GM21423 (cell line): Measurements from ENCODE around the gene VTI1A.

Experiments used
- ATAC-seq: cut with Tn5 transposase; IDR thresholded peaks from one replicate; pipeline ENCODE4 v1.9.1; 2021; ENCODE audit warnings: mild to moderate bottlenecking, moderate library complexity; ENCODE audit not compliant: unreplicated experiment

The VTI1A gene

DNA sequence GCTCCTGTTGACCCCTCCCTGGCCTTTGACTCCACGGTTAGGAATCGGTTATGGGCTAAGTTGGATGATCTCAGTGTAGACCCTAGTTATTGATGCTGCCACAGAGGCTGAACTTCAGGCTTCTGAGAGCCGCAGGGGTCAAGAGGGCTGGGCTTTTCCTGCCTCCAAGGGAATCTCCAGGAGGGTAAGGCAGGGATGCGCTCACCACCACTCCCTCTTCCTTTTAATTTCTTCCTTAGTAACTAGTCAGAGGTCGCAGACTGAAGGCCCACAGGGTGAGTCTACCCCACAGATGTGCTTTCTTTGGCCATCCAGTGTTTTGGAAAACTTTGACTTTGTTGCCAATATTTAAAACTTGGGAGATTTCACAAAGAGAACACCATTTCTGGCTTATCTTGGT, 352.0 kb downstream of the VTI1A start:
- ATAC-seq: no peak

DNA sequence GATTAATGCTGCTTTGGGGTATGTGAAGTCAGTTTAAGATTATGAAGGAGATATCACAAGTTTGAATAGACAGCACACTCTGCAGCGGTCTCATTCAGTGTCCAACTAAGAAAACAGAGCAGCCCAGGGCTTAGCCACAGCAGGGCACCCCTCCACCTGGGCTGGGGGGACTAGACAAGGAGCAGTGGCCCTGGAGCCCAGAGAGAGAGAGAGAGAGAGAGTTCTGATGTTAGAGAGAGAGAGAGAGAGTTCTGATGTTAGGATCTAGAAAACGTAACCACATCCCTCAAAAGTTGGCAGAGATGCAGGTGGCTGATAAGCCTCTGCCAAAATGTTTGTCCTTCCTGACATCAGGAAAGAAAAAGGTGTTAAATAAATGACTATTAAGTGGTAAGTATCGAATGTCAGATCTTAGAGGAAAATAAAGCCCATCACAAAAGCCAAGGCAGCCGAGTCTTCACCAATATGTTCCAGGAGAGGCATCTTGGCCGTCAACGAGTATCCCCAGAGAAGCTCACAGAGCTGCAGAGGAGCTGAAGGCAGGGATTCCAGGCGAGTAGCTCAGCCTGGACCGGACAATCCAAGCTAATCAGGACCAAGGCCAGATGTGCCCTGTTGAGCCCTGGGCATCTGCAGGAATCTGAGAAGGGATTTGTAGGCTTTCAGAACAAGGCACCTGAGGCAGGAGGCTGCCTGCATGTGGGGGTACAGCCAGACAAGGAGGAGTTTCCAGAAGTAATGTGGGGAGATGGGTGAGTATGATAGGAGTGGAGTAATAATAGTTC, 352.9 kb downstream of the VTI1A start:
- ATAC-seq: no peak

DNA sequence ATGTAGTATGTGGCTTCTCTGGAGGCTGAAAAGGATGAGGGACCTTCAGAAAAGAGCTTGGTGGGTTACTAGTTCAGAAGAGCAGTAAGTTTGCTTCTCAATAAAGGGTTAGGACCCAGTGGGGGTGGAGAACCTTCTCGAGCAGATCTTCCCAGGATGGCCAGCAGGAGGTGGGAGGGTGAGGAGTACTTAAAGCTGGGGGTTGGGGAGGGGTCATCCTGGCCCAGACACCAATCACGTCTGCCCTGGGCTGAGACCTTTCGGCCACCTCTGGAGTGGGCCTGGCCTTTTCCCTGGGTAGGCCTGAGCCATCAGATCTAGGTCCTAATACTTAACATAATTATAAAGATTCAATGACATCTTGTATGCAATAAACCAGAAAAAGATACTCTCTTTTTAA, 354.0 kb downstream of the VTI1A start:
- no peak for ATAC-seq

DNA sequence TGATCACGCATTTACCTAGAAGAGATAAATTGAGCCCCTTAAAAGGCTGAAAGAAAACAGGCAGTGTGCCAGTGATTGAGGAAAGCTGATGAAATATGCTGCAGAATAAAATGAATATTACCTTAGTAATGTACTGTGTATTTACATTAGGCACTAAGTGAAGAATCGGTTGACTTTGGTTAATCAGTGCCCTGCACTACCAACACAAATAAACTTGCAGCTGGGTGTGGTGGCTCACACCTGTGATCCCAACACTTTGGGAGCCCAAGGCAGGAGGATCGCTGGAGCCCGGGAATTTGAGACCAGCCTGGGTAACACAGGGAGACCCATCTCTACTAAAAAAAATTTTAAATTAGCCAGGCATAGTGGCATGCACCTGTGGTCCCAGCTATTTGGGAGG, 354.7 kb downstream of the VTI1A start:
- ATAC-seq: no peak

DNA sequence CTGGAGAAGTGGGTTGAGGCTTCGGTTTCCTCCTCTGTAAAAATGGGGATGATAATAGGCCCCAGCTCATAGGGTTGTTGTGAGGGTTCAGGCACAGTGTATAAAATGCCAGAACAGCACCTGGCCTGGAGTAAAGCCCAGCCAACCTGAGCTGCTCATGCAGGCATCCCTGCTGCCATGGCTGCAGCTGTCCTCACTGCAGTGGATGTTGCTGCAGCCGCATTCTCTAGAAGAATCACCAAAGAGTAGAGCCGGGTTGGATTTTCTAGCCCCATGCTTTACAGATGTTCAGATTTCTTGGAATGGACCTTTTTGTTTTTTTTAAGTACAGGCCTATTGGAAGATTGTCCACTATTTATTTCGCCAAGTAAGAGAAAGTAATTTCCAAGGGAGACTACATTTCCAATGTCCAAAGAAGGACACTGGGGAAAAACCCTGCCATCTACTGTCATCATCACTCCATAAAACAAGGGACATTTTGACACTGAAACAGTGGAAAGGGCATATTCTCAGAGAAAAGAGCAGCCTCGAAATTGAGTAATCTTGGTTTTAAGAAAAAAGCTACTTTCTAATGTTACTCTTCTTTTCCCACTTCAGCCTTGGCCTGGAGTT, 355.5 kb downstream of the VTI1A start:
- ATAC-seq: no peak

DNA sequence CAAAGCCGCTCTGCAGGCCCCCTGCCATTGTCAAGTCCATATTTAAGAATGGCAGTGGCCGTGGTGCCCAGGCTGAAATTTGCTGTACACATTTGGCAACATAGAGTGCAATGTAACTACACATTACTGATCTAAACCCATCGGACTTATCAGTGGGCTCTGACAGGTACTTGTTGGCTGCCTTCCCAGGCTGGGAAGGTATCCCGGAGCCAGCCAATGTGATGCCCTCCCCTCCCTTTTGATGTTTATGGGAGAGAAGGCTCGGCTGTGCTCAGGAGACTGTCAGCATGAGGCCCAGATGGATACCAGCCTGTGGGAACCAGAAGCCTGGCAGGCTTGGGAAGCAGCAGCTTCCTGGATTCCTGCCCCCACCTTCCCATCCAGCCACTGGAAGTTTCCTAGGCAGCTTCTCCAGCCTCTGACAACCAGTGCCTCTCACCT, 357.0 kb downstream of the VTI1A start:
- ATAC-seq: no peak

DNA sequence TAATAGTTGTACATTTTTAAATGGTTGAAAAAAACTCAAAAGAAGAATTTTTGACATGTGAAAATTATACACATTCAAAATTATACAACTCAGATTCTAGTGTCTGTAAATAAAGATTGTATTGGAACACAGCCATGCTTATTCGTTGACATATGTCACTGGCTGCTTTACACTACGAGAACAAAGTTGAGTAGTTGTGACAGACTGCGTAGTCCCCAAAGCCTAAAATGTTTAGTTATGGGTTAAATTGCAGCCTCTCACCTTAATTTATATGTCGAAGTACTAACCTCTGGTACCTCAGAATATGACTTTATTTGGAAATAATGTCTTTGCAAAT, 358.2 kb downstream of the VTI1A start:
- ATAC-seq: no peak

DNA sequence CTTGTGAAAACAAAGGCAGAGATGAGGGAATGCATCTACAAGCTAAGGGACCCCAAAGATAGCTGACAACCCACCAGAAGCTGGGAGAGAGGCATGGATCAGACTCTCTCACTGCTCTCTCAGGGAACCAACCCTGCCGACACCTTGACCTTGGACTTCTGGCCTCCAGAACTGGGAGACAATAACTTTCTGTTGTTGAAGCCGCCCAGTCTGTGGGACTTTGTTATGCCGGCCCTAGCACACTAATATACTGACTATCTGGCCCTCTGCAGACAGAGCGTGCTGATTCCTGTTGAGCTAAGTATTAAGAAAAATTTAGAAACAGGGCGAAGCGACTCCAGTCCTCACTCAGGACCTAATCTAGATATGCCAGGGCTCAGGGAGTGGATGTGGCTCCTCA, 358.7 kb downstream of the VTI1A start:
- ATAC-seq: no peak

DNA sequence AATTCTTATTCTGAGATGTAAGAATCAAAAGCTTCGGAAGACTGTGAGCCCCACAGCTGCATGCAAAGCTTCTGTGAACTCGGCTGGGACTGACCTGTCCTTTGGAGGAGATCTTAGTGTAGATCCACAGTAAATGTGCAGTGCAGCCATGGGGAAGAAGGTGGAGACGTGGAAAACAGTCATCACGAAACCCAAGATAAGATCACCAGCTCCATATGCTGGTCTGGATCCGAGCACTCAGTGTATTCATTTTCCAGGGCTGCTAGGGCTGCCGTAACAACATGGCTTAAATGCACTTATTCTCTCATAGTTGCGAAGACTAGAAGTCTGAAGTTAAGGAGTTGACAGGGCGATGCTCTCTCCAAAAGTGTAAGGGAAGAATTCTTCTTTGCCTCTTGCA, 360.0 kb downstream of the VTI1A start:
- no peak for ATAC-seq

DNA sequence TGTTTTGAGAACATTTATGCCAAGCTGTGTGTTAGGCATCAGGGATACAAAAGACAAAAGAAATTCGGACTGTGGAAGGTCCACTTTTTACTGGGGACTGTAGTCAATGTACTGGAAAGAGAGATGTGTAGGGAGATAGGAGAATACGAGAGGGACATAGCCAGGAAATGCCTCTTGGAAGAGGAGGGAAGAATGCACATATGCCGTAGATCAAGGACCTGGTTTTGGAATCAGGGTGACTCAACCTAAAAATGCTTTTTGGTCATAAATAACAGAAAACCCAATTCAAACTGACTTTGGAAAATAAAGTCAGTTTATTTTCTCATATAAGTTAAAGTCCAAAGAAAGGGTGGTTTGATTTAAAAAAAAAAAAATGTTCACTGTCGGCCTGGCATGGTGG, 362.7 kb downstream of the VTI1A start:
- no peak for ATAC-seq

DNA sequence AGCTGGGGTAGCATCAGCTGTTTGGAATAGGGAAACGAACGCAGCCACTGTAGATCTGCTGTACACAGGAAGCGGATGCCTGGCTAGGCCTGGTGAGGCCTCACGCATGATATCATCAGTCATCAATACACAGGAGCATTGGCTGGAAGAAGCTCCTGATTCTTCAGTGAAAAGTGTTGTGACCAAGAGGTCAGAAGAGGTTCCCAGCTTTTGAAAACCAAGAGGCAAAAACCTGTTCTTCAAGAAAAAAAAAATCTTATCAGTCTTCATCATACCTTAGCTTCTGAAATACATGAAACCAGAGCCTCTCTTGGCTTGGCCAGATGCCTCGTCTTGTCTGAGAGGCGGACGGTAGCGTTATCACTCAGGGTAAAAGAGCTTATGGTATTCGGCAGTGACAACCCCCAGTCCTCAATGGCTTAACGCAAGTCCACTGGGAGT, 363.7 kb downstream of the VTI1A start:
- ATAC-seq: no peak

DNA sequence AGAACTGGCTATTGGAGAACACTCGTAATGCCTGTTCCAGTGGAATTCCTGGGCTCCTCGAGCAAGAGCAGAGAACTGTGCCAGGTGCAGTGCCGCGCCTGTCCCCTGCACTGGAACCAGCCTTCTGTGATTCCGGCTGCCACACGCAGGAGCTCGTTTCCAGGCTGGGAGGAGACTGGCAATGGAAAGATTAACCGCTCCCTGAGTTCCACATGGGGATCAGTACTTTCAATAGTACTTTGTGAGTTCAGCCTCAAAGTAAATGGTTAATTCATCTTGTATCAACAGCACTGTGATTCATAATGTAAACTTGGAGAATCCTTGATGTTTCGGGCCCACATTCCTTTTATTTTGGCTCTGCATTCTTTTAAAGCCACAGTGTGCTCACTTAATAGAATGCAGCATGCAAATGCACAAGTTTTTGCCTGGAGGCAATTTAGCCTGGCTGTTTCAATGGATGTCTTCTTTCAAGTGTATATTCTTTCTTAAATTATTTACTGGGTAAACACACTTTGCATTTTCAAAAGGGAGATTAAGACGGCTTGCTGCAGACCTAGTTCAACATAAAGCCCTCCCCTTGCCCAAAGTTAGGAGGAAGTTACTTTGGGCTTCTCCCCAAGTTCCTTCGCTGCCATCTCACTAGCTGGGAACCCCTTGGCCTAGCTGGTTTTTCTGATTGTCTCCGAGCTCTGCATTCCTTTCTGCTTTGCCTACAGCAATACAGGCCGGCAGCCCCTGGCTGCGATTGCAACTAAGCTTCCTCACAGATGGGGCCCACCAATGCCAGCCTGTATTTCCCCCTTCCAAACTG, 364.9 kb downstream of the VTI1A start:
- ATAC-seq: no peak

DNA sequence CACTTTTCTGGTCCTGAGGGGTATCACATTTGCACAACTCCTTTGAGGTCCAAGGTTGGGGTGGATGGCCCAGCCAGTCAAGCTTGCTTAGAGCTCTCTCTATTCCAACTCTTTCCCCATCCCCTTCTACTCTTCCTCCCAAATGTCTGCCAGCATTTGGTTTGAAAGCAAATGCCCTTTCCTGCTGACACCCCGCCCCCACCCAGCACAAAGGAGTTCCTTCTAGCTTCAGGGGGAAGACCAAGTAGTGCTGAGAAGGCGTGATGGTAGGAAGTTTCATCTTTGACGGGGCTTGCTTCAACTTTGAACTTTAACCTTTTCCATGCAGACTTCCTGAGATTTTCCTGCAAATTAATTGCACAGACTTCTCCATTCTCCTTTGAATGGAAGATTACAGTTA, 365.6 kb downstream of the VTI1A start:
- ATAC-seq: no peak

DNA sequence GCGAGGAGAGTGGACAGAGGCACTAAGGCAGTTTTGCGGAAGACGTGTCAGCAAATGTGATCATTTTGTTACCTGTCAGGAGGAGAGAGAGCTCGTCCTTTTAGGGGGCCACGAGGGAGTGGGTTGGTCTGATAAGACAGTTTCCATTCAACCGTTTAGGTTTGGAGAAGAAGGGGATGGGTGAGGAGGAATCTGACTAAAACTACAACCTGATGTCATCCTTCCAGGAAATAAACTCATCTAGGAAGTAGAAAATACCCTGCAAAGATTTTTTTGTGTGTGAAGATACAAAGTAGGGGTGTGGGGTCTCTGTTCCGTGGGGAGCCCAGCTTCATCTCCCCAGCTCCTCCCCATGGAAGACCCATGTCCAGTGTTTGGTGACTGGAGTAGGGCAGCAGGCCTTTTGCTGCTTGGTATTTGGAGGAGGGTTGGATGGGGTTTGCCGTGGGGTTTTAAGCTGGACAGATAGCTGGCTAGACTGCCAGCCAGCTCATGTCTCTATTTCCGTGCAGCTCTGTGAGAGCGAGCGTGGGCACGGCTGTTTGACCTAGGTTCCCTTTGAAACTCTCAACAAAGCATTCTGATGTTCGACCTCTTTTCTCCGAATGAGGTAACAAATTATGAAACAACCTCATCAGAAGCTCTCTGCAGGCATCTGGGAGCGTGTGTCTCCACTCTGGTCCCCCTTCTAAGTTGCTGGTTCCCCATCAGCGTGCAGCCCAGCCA, 367.0 kb downstream of the VTI1A start:
- no peak for ATAC-seq

DNA sequence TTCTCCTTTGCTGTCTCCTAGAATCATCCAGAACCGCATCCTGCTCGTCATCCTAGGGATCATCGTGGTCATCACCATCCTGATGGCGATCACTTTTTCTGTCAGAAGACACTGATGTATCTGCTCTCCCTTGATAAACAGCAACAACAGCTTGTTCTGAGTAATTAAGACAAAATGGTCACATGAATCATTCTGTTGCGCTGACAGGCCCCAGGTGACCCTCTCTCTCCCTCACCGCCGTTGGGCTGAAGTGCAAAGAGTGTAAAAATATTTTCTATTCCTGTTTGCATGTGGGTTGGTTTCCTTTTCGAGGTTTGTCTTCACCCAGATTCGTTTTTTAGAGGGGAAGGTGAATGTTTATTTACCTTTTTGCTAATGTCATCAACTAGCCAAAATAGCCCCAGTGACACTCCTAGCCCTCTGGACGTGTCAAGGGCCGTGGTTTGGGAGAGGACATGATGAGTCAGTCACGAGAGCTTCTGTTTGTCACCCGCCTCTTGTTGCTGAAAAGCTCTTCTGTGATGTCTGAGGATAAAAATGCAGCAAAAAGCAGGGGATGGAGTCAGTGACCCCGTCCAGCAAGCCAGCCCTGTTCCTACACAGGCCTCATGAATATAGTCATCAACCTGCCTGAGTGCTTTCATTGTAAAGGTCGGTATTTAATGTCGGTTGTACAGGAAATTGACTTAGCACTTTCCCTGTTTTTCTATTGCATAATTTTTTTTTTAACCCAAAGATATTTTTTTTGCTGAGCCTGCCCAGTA, 368.4 kb downstream of the VTI1A start:
- no peak for ATAC-seq

DNA sequence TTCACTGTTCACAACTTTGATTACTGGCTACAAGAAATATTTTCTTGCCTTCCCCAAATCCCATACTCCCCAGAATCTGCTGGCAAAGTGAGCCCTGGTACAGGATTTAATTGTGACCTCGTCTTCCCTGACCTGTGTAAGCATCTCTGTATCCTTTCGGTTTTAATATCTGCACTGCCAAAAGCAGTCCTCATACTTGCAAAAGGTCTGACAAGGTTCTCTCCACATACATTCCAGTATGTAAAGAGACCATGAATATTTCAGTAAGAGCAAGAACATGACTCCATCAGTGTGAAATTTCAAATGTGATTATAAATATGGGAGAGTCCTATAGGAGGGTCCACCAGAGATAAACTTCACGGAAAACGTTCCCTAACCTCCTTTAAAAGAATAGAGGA, 369.0 kb downstream of the VTI1A start:
- ATAC-seq: no peak

DNA sequence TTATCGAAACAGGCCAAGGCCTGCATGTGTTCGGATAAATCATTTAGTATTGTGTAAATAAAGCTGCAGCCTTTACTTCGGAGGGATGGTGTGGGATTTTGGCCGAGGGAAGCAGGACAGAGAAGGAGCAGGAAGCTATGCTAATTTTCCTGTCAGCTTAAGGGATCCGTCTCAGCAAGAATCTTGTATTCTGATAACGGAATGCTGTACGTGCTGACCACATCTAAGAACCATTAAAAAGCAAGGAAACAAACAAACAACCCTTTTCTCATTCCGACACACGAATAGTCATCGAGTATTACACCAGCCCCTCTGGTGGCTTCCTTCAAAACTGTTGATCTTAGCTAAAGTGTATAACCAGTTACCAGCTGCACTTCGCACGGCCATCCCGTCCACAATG, 369.9 kb downstream of the VTI1A start:
- no peak for ATAC-seq

DNA sequence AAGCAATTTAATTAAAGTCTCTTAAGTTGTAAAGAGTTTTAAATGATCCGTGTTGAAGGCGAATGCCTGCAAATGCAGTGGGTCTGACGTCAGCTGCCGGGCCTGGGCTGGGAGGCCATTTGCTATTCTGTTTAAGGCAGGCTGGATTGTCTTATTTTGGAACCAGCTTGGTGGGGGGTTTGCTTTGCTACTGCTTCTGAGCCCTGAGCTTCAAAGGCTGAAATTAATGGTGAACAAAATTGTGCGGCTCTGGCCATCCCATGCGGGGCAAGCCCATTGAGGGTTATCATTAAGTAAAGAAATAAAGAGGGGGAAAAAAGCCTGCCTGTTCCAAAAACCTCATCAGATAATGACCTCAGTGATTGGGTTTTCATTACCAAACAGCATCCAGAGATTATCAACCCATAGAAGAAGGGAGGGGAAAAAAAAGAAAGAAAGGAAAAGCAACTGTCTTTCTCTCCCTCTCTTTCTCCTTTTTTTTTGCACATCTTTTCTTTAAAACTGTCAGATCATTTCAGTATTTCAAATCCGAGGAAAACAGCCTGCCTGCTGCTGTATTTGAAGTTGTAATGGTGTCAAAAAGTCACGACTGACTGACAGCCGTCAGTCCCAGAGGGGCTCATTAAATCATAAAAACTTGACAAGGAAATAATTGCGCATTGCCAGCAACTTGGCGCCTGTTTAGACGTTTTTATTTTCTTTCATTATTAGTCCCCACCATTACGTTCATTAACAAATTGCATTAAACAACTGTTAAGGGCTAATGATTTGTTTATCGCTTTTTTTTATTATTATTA, 371.2 kb downstream of the VTI1A start:
- ATAC-seq: no peak

DNA sequence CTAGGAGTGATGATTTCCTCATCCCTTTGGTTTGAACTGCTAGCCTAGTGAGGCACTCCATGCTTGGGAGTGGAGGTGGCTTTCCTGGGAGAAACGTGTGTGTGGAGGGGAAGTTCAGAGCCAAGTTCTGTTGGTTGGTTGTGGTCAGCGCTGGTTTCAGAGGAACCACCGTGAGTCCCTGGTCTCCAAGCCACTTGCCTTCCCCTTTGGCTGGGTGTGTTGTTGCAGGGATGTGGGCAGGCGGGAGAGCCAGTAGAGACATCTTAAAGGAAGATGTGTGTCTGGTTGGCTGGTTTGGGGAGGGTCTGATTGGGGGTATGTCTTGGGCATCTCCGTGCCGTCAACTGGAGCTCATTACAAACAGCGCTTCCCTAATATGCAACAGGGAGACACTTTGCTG, 372.2 kb downstream of the VTI1A start:
- no peak for ATAC-seq

DNA sequence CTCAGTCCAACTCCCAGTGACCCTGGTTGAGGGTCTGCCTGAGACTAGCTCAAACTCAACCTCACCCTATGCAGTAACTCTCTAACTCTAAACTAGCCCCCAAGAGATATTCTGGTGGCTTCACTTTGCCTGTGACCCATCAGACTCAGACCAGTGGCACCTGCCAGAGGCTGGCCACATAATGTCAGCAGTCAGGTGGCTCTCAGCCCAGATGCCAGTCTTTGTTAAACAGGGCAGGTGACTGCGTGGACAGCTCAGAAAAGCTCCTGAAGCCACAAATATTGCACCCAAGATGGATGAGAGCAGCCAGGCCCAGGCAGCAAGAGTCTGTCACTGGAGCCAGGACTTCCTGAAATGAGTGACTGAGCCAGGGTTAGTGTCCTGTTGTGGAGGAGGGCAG, 373.3 kb downstream of the VTI1A start:
- ATAC-seq: no peak
